NCI-H1105 treated with DMSO at 0.1 percent for 48 hours (cell line): ENCODE measurements around the gene VPS37B.

Experiments used
- DNase-seq: peaks from one replicate; lab custom pipeline; 2025; lab: John Stamatoyannopoulos, UW

Gene VPS37B

DNA sequence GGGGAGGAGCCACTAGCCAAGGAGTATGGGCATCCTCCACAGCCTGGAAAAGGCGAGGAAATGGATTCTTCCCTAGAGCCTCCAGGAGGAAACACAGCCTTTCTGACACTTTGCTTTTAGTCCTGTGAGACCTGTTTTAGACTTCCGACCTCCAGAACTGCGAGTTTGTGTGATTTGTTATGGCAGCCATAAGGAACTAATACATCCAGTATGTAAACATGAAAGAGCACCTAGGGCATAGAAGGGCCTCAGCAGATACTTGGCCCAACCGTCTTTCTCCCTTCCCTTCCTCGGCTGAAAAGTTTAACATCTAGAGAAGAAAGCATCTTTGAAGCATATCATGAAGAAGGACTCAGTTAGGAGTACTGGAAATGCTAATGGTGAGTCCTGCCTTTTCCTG is 57.1 kb downstream of the VPS37B start:
- no peak for DNase-seq

GRCh38 chr12:122837306-122838265 is 58.3 kb downstream of the VPS37B start:
- DNase-seq, result no peak

DNA sequence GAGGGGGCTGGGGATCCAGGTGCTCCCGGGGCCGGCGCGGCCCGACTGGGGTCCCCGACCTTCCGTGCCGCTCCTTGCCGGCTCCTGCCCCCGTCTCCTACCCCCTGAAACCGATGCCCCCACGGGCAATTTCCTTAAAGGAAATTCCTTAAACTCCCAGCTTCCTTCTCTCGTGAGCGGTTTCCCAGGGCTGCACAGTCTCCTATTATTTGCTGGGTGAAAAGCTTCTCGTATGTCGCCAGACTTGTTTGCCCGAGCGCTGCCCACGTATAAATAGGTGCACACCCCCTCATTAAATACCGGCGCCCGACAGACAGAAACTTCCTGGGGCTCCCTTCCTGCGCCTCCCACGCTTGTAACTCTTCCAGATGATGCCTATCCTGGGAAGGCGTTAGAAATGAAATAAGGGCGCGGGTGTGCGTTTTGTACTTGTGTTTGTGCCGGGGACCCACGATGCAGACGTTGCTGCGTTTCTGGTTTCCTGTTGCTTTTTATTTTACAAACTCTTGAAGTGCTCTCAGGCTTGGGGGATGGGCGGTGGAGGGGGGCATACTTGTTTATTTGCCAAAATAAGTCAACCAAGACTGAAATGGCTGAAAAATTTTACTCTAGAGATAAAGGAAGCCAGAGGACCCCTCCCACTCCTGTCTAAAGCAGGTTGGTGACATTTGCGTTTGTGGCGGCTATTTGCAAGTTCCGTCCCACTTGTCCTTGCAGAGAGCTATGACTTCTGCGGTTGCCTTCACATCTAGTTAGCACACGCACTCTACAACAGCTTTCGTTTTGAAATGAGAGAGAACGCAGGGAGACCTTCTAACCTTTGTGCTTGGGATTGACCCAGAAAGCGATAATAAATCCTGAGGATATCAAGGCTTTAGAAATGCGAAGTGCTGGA is 59.6 kb downstream of the VPS37B start:
- peak; percentile 61 for DNase-seq

- DNase-seq, result peak; percentile 23
Observed at GRCh38 chr12:122835750-122836026, 60.2 kb downstream of the VPS37B start.

DNA sequence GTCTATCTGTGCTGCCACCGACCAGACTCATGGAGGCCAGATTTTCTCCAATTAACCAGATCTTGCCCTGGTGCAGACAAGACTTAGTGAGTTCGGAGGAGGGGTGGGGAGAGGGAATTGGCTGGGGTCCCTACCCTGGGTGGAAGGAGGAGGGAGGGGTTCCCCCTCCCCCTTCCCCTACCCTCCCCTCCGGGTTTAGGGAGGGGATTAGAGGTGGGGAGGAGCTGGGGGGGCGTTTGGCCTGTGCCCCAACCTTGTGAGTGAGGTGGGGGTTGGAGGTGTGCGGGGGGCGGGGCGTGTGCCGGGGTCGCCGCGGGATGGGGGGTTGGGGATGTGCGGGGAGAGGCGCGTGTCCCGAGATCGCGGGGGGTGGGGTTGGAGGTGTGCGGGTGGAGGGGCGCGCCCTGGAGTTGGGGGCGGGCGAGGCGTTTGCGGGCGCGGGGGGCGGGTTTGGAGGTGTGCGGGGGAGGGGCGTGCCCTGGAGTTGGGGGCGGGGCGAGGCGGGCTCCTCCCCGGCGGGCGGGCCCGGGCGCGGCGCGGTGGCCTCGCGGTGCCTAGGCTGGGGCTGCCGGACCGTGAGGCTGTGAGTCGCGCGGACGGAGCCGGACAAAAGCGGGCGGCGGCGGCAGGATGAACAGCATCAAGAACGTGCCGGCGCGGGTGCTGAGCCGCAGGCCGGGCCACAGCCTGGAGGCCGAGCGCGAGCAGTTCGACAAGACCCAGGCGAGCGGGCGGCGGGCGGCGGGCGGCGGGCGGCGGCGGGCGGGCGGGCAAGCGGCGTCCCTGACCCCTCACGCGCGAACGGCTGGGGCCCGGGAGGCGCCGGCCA is 60.8 kb downstream of the VPS37B start, which contains the start of gene HIP1R:
TSS of gene HIP1R (plus strand) at position 537 of the 829 bp plus-strand sequence. CDS start at position 631, 94 bp downstream.
- peak; percentile 23 for DNase-seq

- DNase-seq, result peak; percentile 63
Observed at GRCh38 chr12:122834104-122834920, 61.6 kb downstream of the VPS37B start.

DNA sequence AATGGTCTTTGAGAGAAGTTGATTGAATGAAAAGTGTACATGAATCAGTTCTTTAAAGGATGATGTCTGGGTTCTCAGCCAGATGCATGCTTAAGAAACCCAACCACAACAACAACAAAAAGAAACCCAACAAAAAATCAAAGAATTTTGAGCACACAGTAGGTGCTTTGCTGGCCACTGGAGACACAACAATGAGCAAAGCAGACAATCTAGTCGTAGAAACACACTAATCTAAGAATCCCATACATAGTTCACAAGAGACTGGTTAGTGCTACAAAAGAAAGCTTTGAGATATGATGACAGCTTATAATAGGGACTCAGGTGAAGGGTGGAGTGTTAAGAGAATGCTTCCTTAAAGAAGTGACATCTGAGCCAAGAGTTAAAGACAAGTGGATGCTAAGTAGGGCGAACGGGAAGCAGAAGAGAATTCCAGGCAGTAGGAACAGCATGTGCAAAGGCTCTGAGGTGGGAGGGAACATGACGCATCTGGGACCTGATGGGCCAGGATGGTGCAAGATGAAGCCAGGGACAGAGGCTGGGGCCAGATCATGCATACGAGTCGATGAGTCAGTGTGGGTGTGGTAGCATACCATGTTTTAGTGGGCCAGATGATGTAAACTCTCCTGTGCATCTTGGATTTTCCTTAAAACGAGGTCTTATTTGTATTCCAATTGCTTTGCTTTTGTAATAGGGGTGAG is 65.3 kb downstream of the VPS37B start:
- no peak for DNase-seq

GRCh38 chr12:122827258-122827657 is 68.7 kb downstream of the VPS37B start:
- no peak for DNase-seq

DNA sequence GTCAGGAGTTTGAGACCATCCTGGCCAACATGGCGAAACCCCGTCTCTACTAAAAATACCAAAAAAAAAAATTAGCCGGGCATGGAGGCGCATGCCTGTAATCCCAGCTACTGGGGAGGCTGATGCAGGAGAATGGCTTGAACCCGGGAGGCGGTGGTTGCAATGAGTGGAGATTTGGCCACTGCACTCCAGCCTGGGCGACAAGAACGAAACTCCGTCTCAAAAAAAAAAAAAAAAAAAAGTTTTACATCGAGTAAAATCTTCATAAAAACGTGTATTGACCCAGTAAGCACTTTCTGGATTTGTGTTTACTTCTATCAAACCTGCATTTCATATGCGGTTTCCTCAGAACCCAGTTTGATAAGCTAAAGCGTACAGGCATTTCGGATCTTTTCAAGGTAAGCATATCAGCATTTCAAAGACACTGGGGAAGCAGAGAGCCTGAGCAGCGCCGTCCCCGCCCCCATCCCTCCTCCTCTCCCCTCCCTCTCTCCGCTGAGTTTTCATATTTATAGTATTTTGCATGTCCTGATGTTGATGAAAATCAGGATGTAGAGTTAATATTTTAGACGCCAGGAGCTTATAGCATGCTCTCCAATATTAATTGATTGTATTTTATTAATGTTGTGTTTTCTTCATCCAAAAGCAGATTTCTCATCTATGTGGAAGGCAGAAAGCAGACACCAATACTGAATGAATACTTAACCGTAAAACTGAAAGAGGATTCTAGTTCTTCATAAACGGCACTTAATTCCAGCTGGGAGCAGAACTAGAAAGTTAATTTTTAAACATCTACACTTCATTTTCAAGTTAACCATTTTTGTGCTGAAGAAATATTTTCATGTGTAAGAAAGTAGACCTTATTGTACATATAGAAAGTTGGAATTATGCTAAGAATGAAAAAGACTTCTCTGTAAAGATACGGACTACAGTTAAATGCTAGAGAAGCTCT is 69.9 kb downstream of the VPS37B start:
- no peak for DNase-seq

GRCh38 chr12:122823429-122823828 is 72.5 kb downstream of the VPS37B start:
- no peak for DNase-seq

- no peak for DNase-seq
Observed at GRCh38 chr12:122820838-122821271, 75.1 kb downstream of the VPS37B start.

- no peak for DNase-seq
Observed at GRCh38 chr12:122820138-122820537, 75.8 kb downstream of the VPS37B start.

- DNase-seq, result no peak
Observed at GRCh38 chr12:122819209-122819785, 76.6 kb downstream of the VPS37B start.
